Testis (tissue), 2 donors: ENCODE results near the gene SENP7.
"Not testable (repeated sequence)": the region's sequence is repeated elsewhere in the genome, so short reads cannot be mapped to it uniquely, and the experiment has no call there.

ENCODE experiments used
- POLR2A ChIP-seq: fragments of 450-650 bp; IDR thresholded peaks from one replicate; pipeline ENCODE4 v1.6.1; 2017; ENCODE audit warnings: antibody characterized with exemption, mild to moderate bottlenecking, moderate library complexity
- TF ChIP-seq, protein P1 (sequence below), 3 experiments: fragments of 450-650 bp in 2 of 3; fragments of 200-600 bp in 1 of 3; sonication (generic) in 1 of 3; IDR thresholded peaks; one replicate each; pipeline ENCODE4 v1.5.1; 2016 to 2019; ENCODE audit warnings: antibody characterized with exemption in 3 of 3, mild to moderate bottlenecking in 2 of 3, moderate library complexity in 1 of 3

DNA sequence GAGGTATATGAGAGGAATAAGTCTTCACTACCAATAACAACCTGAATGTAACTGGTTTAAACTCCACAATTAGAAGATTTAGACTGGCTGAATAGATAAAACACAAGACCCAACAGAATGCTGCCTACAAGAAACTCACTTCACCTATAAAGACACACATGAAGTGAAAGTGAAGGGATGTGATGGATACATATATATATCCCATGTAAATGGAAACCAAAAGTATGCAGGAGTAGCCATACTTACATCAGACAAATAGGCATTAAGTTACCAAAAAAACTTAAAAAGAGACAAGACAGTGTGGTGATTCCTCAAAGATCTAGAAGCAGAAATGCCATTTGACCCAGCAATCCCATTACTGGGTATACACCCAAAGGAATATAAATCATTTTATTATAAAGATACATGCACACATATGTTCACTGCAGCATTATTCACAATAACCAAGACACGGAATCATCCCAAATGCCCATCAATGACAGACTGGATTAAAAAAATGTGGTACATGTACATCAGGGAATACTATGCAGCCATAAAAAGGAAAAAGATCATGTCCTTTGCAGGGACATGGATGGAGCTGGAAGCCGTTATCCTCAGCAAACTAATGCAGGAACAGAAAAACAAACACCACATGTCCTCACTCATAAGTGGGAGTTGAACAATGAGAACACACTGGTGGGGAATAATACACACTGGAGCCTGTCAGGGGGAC lies 38.0 kb downstream of the SENP7 start:
- TF ChIP-seq, protein P1, sequence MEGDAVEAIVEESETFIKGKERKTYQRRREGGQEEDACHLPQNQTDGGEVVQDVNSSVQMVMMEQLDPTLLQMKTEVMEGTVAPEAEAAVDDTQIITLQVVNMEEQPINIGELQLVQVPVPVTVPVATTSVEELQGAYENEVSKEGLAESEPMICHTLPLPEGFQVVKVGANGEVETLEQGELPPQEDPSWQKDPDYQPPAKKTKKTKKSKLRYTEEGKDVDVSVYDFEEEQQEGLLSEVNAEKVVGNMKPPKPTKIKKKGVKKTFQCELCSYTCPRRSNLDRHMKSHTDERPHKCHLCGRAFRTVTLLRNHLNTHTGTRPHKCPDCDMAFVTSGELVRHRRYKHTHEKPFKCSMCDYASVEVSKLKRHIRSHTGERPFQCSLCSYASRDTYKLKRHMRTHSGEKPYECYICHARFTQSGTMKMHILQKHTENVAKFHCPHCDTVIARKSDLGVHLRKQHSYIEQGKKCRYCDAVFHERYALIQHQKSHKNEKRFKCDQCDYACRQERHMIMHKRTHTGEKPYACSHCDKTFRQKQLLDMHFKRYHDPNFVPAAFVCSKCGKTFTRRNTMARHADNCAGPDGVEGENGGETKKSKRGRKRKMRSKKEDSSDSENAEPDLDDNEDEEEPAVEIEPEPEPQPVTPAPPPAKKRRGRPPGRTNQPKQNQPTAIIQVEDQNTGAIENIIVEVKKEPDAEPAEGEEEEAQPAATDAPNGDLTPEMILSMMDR (IDR thresholded peaks at IDR 0.05) = not testable (repeated sequence)
- TF ChIP-seq POLR2A = not testable (repeated sequence)
